ENCODE measurements around the gene ERP27. TPM values are rescaled to one million over a fixed set of nuclear protein-coding genes. Genes with fewer than 3 reads are reported as not detected.

The ERP27 gene
- total RNA-seq, 4 donors from 2014 or later, result 0.57 to 5.5 (median 1.9) TPM; not detected in 1

- no peak for TF ChIP-seq POLR2A (IDR thresholded peaks at IDR 0.05)
- TF ChIP-seq, protein P1, sequence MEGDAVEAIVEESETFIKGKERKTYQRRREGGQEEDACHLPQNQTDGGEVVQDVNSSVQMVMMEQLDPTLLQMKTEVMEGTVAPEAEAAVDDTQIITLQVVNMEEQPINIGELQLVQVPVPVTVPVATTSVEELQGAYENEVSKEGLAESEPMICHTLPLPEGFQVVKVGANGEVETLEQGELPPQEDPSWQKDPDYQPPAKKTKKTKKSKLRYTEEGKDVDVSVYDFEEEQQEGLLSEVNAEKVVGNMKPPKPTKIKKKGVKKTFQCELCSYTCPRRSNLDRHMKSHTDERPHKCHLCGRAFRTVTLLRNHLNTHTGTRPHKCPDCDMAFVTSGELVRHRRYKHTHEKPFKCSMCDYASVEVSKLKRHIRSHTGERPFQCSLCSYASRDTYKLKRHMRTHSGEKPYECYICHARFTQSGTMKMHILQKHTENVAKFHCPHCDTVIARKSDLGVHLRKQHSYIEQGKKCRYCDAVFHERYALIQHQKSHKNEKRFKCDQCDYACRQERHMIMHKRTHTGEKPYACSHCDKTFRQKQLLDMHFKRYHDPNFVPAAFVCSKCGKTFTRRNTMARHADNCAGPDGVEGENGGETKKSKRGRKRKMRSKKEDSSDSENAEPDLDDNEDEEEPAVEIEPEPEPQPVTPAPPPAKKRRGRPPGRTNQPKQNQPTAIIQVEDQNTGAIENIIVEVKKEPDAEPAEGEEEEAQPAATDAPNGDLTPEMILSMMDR (IDR thresholded peaks at IDR 0.05), result no peak
- Histone ChIP-seq H3K4me3 (peak overlapping the region in 1 of 4 donors; percentile 2), H3K27ac (peak overlapping the region in 3 of 4 donors; percentile 42 to 87 (median 78)), H3K9me3 (no peaks in the 10 kb centered on the region), H3K36me3 (no peaks in the 10 kb centered on the region), H3K4me1 (peaks cover 8 to 64% (median 15%) of the 10 kb centered on the region in 3 donors), H3K27me3 (no peaks in the 10 kb centered on the region)
- WGBS, 2 donors, result 50 to 74% methylated on average over 9 of the region's 9 CpGs
- intact Hi-C loops (cut with DNase I), result no loop called here
- DNase-seq, result no peak
Observed at GRCh38 chr12:14956024-14956891, 17.9 kb upstream of the ERP27 start.

- H3K4me3 ChIP-seq, result no peak overlapping the region
- no peak for DNase-seq
- peak overlapping the region in 3 of 4 donors; percentile 38 to 79 (median 38) for H3K27ac ChIP-seq
- no peaks in the 10 kb centered on the region for H3K27me3 ChIP-seq
- H3K36me3 ChIP-seq, result peaks cover 0 to 4% (median 3%) of the 10 kb centered on the region in 3 donors
- peaks cover 8 to 68% (median 26%) of the 10 kb centered on the region in 3 donors for H3K4me1 ChIP-seq
- WGBS, 2 donors, result 71 to 72% methylated on average over 4 of the region's 4 CpGs
- intact Hi-C loops (cut with DNase I), result no loop called here
- no peaks in the 10 kb centered on the region for H3K9me3 ChIP-seq
- TF ChIP-seq POLR2A (IDR thresholded peaks at IDR 0.05), result no peak
- TF ChIP-seq, protein P1 (IDR thresholded peaks at IDR 0.05), result no peak
Observed at GRCh38 chr12:14954269-14954668, 15.9 kb upstream of the ERP27 start.

DNA sequence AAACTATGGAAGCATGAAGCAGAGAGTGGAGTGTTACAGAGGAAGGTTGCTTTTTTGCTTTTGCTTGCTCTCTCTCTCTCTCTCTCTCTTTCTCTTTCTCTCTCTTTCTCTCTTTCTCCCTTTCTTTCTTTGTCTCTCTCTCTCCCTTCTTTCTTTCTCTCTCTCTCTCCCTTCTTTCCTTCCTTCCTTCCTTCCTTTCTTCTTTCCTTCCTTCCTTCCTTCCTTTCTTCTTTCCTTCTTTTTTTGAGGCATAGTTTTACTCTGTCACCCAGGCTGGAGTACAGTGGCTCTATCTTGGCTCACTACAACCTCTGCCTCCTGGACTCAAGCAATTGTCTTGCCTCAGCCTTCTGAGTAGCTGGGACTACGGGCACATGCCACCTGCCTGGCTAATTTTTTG lies 15.4 kb upstream of the ERP27 start:
- H3K36me3 ChIP-seq, result peaks cover 0 to 4% (median 3%) of the 10 kb centered on the region in 3 donors
- H3K4me3 ChIP-seq, result no peak overlapping the region
- H3K27ac ChIP-seq, result peak overlapping the region in 3 of 4 donors; percentile 38 to 79 (median 38)
- peaks cover 8 to 73% (median 29%) of the 10 kb centered on the region in 3 donors for H3K4me1 ChIP-seq
- no peak for DNase-seq
- no peaks in the 10 kb centered on the region for H3K9me3 ChIP-seq
- intact Hi-C loops (cut with DNase I), result no loop called here
- no peaks in the 10 kb centered on the region for H3K27me3 ChIP-seq
- TF ChIP-seq, protein P1 (IDR thresholded peaks at IDR 0.05), result no peak
- no peak for TF ChIP-seq POLR2A (IDR thresholded peaks at IDR 0.05)
- WGBS, 2 donors, result 73 to 86% methylated on average over 1 of the region's 1 CpG

DNA sequence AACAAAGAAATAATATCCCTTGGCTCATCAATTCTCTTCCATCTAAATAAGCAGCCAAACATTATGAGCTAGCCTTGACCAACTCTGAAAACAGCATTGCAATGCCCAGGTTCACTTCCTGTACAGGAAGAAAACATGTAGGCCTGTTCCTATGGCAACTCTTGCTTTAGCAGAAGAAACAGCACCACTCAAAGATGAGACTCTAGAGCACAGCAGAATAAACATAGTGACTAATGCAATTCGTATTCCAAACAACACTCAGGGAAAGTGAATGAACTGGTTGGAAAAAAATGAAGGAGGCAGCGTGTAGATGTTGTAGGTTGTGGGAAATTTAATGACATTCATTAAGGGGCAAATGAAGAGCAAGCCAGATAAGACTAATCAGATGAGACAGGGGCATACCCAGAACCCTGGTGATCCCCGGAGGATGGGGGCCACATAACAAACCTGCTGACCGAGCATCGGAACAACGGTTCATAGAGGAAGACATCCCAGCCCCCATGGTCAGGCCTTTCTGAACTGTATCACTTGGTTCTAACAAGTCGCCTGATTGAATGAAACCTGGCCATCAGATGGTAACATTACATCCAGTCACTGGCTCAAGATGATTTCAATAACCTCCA lies 14.1 kb upstream of the ERP27 start:
- TF ChIP-seq, protein P1 (IDR thresholded peaks at IDR 0.05), result no peak
- no peak for TF ChIP-seq POLR2A (IDR thresholded peaks at IDR 0.05)
- WGBS, 2 donors, result 30 to 41% methylated on average over 7 of the region's 7 CpGs
- intact Hi-C loops (cut with DNase I), result no loop called here
- Histone ChIP-seq H3K4me3 (peak overlapping the region in 1 of 4 donors; percentile 29), H3K36me3 (peaks cover 0 to 6% (median 4%) of the 10 kb centered on the region in 3 donors), H3K27me3 (no peaks in the 10 kb centered on the region), H3K27ac (peak overlapping the region; percentile 32 to 83 (median 80)), H3K9me3 (no peaks in the 10 kb centered on the region), H3K4me1 (peaks cover 8 to 78% (median 35%) of the 10 kb centered on the region in 3 donors)
- no peak for DNase-seq

GRCh38 chr12:14951851-14952250 lies 13.5 kb upstream of the ERP27 start:
- Histone ChIP-seq H3K4me3 (no peak overlapping the region), H3K27me3 (no peaks in the 10 kb centered on the region), H3K9me3 (no peaks in the 10 kb centered on the region), H3K27ac (peak overlapping the region; percentile 32 to 86 (median 80)), H3K36me3 (peaks cover 0 to 12% (median 4%) of the 10 kb centered on the region in 3 donors), H3K4me1 (peaks cover 8 to 78% (median 40%) of the 10 kb centered on the region in 3 donors)
- no peak for TF ChIP-seq POLR2A (IDR thresholded peaks at IDR 0.05)
- TF ChIP-seq, protein P1 (IDR thresholded peaks at IDR 0.05), result no peak
- no peak for DNase-seq
- 38 to 50% methylated on average over 1 of the region's 1 CpG for WGBS, 2 donors
- intact Hi-C loops (cut with DNase I), result no loop called here

Measured in esophagus squamous epithelium (tissue), 5 donors.